Lung (tissue), 12 donors: ENCODE results near the gene KCNQ2. TPM values are rescaled to one million over a fixed set of nuclear protein-coding genes. Genes with fewer than 3 reads are reported as not detected.

Experiments
- ATAC-seq: fragments of 200-7000 bp; cut with Tn5 transposase; one replicate; pipeline ENCODE4 v1.9.1; 2020; ENCODE audit warnings: moderate number of reproducible peaks; ENCODE audit not compliant: insufficient read depth, low FRiP score
- DNase-seq, 3 donors: peaks; one replicate each; pipeline ENCODE4 v3.0.0-alpha.2; 2013 to 2017
- H3K27ac ChIP-seq, 2 donors: one replicate each; pipeline ENCODE4 v1.5.1; 2013; ENCODE audit warnings: mild to moderate bottlenecking in 2 of 2, moderate library complexity in 2 of 2, control low read depth in 1 of 2, inconsistent platforms in 1 of 2, low read depth in 1 of 2, low read length in 1 of 2
- H3K27me3 ChIP-seq, 3 donors: one replicate each; pipeline ENCODE4 v1.5.1; 2013; ENCODE audit warnings: low read length in 2 of 3; ENCODE audit not compliant: control insufficient read depth in 3 of 3, insufficient read depth in 3 of 3
- H3K36me3 ChIP-seq, 4 donors: one replicate each; pipeline ENCODE4 v1.5.1; 2013; ENCODE audit warnings: low read length in 4 of 4, mild to moderate bottlenecking in 1 of 4, moderate library complexity in 1 of 4; ENCODE audit not compliant: control insufficient read depth in 4 of 4, insufficient read depth in 4 of 4
- H3K4me1 ChIP-seq, 5 donors: one replicate each; pipeline ENCODE4 v1.5.1; 2013; ENCODE audit warnings: low read length in 5 of 5, mild to moderate bottlenecking in 2 of 5, moderate library complexity in 1 of 5; ENCODE audit not compliant: control insufficient read depth in 5 of 5, insufficient read depth in 5 of 5
- H3K4me3 ChIP-seq: one replicate; pipeline ENCODE4 v1.5.1; 2013; ENCODE audit warnings: mild to moderate bottlenecking, control low read depth, moderate library complexity
- H3K9ac ChIP-seq, 2 donors: one replicate each; pipeline ENCODE4 v1.5.1; 2013; ENCODE audit warnings: low read length in 2 of 2, control low read depth in 1 of 2; ENCODE audit not compliant: insufficient read depth in 1 of 2
- H3K9me3 ChIP-seq, 4 donors: one replicate each; pipeline ENCODE4 v1.5.1; 2013; ENCODE audit warnings: low read length in 3 of 4, mild to moderate bottlenecking in 1 of 4, moderate library complexity in 1 of 4; ENCODE audit not compliant: control insufficient read depth in 4 of 4, insufficient read depth in 3 of 4
- WGBS, 2 donors: extraction: QIAGEN DNeasy Blood & Tissue Kit; methylation state at CpG; one replicate each; pipeline ENCODE4 v1.1.7; 2013; 5-methylcytosine and 5-hydroxymethylcytosine counted together
- polyA plus RNA-seq, 2 donors: library from polyadenylated mRNA; stranded (reverse); fragments of 200-250 nt; gene quantifications; one replicate each; pipeline ENCODE4 v1.2.1, GENCODE V29; 2013
- total RNA-seq, 2 donors: library from RNA; depleted of rRNA in 1 of 2; stranded (reverse); fragments of >200 nt in 1 of 2; gene quantifications; one replicate each; pipeline ENCODE4 v1.2.1, GENCODE V29; 2014 to 2021
- TF ChIP-seq, protein P1 (sequence below): IDR thresholded peaks from 2 replicates; pipeline ENCODE4 v1.5.1; 2012; ENCODE audit warnings: mild to moderate bottlenecking; ENCODE audit errors: control extremely low read depth, extremely low read depth
- donor health status: control.
- donor health status: control.
- donor health status: Bipolar disorder and iron deficiency.
- donor health status: healthy.
- donor health status: DM: yes; HTN: yes; CAD: no.

Gene KCNQ2
- total and polyA plus RNA-seq, 4 donors: 0.18 to 6.8 (median 0.28) TPM; not detected in 1

DNA sequence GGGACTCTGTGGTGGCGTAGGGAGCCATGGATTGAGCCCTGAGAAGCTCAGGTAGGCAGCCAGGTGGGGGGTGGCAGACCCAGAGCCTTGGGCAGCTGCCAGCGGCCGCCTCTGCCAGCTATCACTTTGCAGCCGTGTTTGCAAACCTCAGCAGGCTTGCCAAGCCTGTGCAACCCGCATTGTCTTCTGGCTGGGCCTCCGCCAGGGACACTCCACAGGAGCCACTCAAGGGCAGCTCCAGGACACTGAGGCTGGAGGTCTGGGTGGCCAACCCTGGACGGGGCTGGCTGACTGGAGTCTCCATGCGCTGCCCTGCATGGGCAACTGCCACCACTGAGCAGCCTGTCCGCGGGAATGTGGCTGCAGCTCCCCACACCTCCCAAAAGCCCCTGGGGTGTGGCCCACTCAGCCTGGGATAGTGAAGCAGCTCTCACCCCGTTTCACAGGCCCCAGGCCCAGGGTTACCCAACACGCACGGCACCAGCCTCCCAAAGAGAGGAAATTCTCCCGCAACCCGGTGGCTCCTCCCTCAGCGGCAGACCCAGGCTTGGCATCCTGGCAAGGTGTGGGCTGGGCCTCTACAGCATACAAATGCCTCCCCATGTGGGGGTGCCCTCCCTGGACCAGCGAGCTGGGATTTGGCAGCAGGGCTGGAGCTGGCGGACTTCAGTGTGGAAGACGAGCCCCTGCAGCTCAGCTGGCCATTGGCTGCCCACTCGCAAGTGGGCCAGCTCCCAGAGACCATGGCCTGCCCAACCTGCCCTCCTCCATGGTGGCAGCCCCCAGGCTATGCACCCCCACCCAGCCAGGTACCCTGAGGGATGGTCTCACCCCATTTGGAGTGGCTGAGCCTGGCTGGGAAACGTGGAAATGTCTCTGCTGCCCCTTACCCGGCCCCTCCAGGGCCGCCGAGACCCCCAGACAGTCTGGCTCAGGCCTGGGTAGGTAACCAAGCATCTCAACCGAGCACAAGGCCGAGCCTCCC lies 114.2 kb downstream of the KCNQ2 start:
- 68 to 74% methylated on average over 25 to 26 of the region's 26 CpGs for WGBS, 2 donors
- DNase-seq: no peak

DNA sequence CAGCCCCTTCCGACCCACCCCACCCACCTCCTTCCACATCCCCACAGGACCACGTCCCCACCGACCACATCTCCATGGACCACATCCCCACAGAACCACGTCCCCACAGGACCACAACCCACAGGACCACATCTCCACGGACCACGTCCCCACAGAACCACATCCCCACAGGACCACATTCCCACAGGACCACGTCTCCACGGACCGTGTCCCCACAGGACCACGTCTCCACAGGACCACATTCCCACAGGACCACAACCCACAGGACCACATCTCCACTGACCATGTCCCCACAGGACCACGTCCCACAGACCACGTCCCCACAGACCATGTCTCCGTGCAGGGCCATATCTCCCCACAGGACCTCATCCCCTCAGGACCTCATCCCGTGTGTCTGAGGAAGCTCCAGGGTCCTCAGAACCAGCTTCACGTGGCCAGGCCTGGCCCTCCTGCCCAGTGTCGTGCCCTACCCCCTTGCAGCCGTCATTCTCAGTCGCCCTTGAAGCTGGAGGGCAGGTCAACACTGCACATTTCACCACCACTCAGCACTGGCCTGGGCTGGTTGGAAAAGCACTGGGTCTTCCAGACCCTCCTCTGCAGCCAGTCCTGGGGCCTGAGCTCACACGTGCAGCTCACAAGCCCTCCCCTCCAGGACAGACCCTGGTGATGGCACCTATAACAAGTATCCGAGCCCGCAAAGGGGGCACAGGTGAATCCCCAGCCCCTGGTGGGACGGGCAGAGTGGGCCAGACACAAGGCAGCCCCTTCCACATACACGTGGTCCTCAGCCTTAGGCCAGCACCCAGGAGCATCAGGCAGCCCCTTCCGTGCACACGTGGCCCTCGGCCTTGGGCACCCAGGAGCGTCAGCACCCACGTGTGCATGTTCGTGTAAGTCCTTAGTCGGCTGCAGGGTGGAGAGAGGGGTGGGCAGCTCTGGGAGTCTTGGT lies 115.2 kb downstream of the KCNQ2 start:
- H3K36me3 ChIP-seq: no peaks in the 10 kb centered on the region
- no peak overlapping the region for H3K27ac ChIP-seq
- peaks cover 0 to 19% (median 11%) of the 10 kb centered on the region in 3 donors for H3K27me3 ChIP-seq
- ATAC-seq (no peak), DNase-seq (no peak)
- H3K4me3 ChIP-seq: no peak overlapping the region
- H3K4me1 ChIP-seq: peaks cover 0 to 17% (median 4%) of the 10 kb centered on the region in 5 donors
- no peak overlapping the region for H3K9ac ChIP-seq
- WGBS, 2 donors: 77 to 82% methylated on average over 30 of the region's 30 CpGs
- H3K9me3 ChIP-seq: no peaks in the 10 kb centered on the region
- TF ChIP-seq, protein P1, sequence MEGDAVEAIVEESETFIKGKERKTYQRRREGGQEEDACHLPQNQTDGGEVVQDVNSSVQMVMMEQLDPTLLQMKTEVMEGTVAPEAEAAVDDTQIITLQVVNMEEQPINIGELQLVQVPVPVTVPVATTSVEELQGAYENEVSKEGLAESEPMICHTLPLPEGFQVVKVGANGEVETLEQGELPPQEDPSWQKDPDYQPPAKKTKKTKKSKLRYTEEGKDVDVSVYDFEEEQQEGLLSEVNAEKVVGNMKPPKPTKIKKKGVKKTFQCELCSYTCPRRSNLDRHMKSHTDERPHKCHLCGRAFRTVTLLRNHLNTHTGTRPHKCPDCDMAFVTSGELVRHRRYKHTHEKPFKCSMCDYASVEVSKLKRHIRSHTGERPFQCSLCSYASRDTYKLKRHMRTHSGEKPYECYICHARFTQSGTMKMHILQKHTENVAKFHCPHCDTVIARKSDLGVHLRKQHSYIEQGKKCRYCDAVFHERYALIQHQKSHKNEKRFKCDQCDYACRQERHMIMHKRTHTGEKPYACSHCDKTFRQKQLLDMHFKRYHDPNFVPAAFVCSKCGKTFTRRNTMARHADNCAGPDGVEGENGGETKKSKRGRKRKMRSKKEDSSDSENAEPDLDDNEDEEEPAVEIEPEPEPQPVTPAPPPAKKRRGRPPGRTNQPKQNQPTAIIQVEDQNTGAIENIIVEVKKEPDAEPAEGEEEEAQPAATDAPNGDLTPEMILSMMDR: no peak

More for the DNA sequence above, 114.2 kb downstream of the KCNQ2 start:
- Histone ChIP-seq H3K4me1 (peaks cover 0 to 9% (median 0%) of the 10 kb centered on the region in 5 donors), H3K4me3 (no peak overlapping the region), H3K9ac (no peak overlapping the region), H3K27ac (no peak overlapping the region), H3K36me3 (no peaks in the 10 kb centered on the region), H3K27me3 (peaks cover 0 to 28% (median 21%) of the 10 kb centered on the region in 3 donors), H3K9me3 (no peaks in the 10 kb centered on the region)
- TF ChIP-seq, protein P1: no peak
- no peak for ATAC-seq

DNA sequence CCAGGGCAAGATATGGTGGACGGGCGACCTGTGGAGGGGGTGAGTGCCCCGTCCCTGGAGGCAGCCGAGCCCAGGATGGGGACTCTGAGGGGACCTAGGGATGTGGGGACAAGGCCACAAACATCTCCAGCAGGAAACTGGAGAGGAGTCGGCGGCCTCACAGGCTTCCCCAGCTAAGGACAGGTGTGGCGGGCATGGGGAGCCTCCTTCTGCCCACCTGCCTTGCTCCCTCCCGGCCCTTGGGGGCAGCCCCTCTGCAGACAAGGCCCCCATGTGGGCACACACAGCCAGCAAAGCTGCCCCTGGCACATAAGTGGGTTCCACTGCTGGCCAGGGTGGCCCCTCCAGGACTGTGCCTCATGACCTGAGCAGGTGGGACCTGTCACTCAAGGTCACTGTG lies 115.9 kb downstream of the KCNQ2 start:
- H3K27me3 ChIP-seq: peaks cover 0 to 13% (median 11%) of the 10 kb centered on the region in 3 donors

More for the DNA sequence above, 115.9 kb downstream of the KCNQ2 start:
- Histone ChIP-seq H3K9ac (no peak overlapping the region), H3K27ac (no peak overlapping the region), H3K9me3 (no peaks in the 10 kb centered on the region), H3K4me1 (peaks cover 0 to 24% (median 6%) of the 10 kb centered on the region in 5 donors), H3K36me3 (no peaks in the 10 kb centered on the region), H3K4me3 (no peak overlapping the region)
- ATAC-seq (no peak), DNase-seq (no peak)
- WGBS, 2 donors: 90 to 93% methylated on average over 8 of the region's 8 CpGs
- TF ChIP-seq, protein P1: no peak
